ENCODE measurements around the gene ATAD1.
"Not testable (repeated sequence)": the region's sequence is repeated elsewhere in the genome, so short reads cannot be mapped to it uniquely, and the experiment has no call there.

The ATAD1 gene

DNA sequence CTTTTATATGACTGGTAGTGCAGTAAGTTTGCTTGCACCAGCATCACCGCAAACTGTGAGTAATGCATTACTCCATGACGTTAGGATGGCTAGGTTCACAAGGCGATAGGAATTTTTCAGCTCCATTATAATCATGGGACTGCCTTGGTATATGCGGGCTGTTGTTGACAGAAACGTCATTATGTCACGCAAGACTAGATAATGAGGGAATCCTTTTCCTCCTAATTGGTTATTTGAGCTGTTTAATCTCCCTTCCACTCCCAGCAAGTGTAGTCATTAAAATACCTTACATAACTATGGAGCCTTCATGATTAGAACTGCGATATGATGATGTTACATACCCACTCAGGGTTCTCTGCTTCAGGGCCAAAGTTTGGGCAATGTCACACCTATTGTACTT is 28.0 kb upstream of the ATAD1 start:
- DNase-seq: no peak

DNA sequence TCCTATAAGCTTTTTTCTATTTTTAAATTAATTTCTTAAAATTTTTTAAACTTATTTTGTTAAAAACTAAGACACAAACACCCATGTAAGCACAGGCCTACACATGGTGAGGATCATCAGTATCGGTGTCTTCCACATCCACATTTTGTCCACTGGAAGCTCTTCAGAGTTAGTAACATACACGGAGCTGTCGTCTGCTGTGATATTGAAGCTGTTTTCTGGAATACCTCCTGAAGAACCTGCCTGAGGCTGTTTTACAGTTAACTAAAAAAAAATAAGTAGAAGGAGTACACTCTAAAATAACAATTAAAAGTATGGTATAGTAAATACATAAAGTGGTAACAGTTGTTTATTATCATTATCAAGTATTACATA is 27.6 kb upstream of the ATAD1 start:
- no peak for DNase-seq

DNA sequence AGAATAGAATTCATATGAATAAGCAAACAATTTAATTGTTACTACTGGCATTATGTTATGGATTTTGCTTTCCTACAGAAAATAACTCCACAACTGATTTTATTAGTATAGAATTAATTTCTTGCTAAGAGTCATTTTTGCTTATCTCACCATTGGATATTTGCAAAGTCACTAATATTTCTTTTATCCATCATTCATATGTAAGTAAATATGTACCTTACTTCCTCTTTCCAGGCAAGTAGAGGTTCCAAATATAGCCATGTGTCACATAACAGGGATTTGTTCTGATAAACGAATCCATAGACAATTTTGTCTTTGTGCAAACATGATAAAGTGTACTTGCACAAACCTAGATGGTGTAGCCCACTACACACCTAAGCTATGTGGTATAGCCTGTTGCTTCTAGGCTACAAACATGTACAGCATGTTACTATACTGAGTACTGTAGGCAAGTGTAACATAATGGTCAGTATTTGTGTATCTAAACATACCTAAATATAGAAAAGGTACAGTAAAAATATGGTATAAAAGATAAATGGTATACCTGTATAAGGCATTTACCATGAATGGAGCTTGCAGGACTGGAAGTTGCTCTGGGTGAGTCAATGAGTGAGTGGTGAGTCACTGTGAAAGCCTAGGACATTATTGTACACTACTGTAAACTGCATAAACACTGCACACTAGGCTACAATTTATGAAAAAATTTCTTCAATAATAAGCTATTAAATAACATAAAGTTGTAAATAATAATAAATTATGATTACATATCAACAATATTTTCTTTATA is 27.0 kb upstream of the ATAD1 start:
- DNase-seq: no peak

DNA sequence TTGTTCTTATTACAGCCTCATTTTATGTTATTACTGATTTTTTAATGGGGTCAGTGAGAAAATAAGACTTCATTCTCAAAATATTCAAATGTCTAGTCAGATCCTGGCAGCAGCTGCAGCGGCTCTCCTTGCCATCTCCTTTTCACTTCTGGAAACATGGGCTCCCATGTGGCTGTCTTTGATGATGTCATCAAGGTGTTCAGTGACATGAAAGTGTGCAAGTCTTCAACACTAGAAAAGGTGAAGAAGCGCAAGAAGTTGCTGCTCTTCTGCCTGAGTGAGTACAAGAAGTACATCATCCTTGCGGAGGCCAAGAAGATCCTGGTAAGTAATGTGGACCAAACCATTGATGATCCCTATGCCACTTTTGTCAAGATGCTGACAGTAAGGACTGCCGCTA is 25.7 kb upstream of the ATAD1 start:
- no peak for DNase-seq

DNA sequence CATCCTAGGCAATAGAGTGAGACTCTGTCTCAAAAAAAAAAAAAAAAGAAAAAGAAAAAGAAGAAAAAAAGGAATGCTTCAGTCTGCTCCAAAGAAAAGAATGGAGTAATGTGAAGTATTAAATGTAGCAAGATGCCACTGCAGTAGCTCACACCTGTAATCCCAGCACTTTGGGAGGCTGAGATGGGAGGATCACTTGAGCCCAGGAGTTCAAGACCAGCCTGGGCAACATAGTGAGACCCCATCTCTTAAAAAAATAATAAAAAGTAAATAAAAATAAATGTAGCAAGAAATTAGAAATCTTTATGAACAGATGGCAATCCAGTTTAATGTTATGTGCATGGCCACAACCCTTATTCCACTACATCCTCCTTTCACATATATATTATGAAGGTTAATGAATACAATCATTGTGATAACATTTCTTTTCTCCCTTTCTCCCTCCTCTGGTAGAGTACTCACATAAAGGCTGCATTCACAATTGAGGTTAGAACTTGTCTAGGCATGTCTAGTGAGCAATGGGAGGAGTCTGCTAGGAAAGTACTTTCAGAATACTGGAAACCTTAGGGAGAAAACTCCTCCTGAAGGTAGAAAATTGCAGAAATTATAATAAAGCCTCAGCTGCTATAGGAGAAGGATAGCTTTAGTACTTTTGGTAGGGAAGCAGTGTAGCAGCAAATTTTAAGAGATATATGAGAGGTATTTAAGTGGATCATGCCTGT is 24.9 kb upstream of the ATAD1 start:
- no peak for DNase-seq

- no peak for DNase-seq
Observed at GRCh38 chr10:87842220-87842641, 24.2 kb upstream of the ATAD1 start.

DNA sequence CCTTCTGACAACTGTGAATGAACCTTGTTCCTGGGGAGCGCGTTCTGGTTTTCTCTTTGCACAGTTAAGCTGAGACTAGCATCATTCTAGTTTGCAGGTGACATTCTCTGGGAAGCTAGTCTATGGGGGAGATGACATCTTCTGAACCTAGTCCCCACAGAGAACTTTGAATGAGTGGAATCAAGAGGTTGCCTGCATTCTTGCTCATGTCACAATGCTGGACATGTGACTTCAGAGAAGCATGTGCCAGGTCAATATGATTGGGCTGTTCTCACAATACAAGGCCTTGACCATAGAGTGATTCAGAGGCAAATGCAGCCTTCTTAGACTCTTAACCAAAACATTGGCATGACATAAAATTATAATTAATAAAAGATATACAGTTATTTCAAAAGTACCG is 23.2 kb upstream of the ATAD1 start:
- no peak for DNase-seq

DNA sequence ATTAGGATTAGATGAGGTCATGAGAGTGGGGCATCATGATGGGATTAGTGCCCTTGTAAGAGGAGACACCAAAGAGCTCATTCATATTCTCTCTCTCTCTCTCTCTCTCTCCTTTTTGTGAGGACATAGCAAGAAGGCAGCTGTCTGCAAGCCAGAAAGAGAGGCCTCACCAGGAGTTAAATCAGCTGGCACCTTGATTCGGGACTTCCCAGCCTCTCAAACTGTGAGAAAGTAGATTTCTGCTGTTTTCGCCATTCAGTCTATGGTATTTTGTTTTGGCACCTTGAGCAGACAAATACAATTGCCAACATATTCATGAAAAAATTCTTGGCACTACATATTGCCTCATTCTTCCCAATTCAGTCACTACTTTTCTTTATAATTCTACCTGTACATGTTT is 20.6 kb upstream of the ATAD1 start:
- no peak for DNase-seq

DNA sequence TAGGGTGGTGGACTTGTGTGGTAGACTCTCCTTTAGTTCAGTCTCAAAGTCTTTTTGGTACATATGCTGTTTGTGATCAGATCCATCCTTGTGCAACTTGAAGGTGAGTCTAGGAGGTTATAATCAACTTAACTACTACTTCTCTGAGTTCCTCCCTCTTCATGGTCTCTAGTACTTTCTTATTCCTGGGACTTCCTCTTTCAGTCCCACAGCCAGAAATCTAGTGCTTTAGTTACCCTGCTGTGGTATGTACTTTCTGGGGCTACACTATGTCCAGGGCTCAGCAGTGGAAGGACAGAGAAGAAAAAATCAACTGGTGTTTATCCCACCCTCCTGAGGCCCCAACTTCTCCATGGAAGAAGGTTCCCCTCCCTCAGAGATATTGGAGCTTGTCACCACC is 19.4 kb upstream of the ATAD1 start:
- DNase-seq: no peak

GRCh38 chr10:87836098-87836497 is 18.1 kb upstream of the ATAD1 start:
- no peak for DNase-seq

DNA sequence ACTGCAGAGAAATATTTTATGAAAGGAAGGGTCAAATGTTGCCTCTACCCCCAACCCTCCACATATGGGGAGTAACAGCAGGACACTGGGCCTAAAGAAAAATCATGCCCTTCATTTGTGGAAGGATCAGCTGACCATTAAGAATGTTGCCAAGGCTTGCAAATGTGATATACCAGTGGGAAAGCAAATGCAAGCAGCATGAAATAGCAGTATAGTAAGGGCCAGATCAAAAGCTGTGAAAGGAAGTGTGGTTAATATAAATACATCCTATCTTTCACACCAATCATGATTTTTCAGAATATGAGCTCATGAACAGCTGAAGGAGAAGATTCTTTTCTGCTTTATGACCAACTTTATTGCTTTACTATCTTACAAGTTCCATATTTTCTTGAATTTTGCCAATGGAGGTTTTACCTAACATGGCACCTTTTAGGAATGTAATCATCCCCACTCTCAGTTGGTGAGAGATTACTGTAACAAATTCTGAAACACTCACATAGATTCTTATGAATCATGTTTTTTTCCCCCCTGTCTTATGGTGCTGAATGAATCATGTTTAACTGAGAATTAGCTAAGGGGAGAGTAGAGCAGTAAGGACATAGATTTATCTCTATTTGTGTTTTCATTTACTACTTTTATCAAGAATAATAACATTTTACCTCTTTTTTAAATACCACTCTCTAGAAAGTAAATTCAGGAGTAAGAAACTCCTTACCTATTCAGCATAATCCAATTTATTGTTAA is 12.1 kb upstream of the ATAD1 start:
- no peak for DNase-seq

- not testable (repeated sequence) for DNase-seq
Observed at GRCh38 chr10:87829051-87829450, 11.0 kb upstream of the ATAD1 start.

- DNase-seq: no peak
Observed at GRCh38 chr10:87827681-87828080, 9.7 kb upstream of the ATAD1 start.

DNA sequence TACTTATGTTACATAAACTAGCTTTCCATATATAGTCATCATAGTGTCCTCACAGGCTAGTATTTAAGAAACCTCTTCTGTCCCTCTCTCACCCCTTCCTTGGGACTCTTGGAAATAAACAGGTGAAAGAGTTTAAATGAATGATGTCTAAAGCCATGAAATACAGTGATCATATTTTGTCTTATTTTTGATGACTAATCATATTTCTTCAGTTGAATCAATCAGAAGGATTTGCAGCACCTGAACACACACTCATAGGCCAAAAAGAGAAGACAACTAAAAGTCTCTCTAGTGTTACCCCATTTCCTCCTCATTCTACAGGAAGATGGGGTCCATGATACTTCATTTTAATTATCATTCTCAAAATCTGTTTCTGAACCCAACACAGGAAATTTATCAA is 8.6 kb upstream of the ATAD1 start:
- no peak for DNase-seq

DNA sequence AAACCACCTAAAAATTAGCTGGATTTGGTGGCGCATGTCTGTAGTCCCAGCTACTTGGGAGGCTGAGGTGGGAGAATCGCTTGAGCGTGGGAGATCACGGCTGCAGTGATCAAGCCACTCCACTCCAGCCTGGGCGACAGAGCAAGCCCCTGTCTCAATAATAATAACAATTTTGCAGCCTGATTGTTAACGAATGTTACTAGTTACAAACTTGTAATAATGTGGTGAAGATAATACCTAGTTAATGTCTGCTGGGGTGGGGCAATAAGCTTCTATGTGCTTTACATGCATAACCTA is 1.2 kb upstream of the ATAD1 start:
- DNase-seq: no peak

DNA sequence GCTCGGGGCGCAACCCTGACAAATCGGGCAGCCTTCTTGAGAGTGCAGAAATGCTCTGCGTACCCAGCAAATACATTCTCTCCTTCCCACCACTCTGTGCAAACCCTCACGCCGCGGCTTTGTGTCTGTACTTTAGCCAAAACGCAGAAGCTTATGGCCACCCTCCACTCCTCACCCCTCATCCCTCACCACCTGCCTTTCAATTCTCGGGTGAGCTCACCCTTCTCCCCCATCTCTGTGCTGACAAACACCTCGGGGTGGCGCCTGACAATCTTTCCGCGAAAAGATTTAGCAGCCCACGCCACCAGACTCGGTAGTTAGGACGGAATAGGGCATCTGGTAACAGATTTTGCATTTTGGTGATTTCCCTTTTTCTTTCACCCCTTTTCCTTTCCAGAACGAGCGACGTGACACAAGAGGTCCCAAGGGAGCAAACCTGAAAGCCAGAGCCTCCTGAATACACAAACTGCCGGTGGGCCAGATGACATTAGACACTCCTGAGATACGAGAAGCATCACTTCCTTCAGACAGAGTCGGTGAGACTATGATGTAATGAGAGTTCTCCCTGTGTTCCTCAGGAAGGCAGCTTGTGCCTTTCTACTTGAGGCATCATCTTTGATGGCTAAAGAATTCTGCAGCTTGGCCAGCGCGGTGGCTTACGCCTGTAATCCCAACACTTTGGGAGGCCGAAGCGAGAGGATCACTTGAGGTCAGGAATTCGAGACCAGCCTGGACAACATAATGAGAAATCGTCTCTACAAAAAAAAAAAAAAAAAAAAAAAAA is 671 bp upstream of the ATAD1 start:
- peak; percentile 41 for DNase-seq

DNA sequence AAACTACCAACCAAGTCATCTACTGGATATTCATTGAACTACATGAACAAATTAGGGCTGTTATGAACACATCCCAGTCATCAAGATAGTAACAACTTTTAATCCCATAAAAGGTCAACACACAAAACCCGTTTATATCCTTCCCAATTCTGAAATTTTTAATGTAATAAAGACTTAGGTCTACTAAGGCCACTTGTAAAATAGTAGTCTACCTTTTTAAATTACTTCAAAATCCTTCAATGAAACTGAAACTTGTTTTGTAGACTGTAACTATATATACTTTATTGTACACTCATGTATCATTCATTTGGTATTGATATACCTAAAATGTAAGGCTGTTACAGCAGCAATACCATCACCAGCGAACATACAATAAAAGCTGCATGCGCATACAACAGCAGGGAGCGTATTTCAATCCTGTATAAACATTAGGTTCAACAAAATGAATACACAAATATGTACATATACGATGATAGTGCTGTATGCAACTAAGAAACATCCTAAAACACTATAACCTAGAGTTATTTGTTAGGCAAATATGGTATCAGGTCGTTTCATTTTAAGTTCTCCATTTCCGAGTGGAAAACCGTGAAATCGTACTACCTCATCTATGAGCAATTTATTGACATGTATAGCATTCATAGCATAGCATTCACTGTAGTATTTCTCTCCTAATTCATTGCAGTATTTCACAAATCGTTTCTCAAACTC is 973 bp downstream of the ATAD1 start:
- DNase-seq: no peak

- no peak for DNase-seq
Observed at GRCh38 chr10:87816163-87816897, 1.7 kb downstream of the ATAD1 start.

GRCh38 chr10:87804939-87805569 is 13.0 kb downstream of the ATAD1 start:
- no peak for DNase-seq

DNA sequence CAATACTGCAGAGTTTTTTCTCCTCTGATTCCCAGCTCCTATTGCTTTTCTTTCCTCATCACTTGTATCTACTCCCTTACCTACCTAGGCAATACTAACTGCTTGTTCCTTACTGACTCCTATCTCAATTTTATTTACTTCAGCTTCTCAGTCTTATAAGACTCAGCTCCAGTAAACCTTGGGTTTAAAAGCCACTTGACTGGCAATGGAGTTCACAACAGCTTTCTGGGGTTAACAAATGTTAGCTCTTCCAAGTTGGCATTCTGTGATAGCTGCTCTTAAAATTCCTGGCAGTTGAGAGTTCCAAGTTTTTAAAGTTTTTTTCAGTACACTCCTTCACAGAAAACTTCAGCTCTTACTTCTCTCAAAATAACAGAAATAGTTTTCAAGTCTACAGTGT is 14.2 kb downstream of the ATAD1 start:
- DNase-seq: no peak

DNA sequence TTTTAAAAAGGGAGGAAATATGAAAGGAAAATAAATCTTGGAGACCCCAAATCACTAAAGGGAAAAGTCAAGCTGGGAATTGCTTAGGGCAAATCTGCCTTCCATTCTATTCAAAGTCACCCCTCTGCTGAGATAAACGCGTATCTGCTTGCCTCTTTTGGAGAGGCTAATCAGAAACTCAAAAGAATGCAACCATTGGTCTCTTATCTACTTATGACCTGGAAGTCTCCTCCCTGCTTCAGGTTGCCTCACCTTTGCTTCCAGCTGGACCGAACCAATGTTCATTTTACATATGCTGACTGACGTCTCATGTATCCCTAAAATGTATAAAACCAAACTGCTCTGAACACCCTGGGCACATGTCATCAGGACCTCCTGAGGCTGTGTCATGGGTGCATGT is 14.7 kb downstream of the ATAD1 start:
- no peak for DNase-seq

Measured in right forelimb (tissue), 1 donor.